Chondrocyte (in vitro differentiated cells): ENCODE measurements around the gene FANCG. TPM values are rescaled to one million over a fixed set of nuclear protein-coding genes. Genes with fewer than 3 reads are reported as not detected.
A peak's percentile ranks its signal among the peaks of the same experiment; 100 is the strongest.

ENCODE experiments used
- DNase-seq: peaks from one replicate; pipeline ENCODE4 v3.0.0; 2021; ENCODE audit warnings: mixed read lengths, low spot score
- H3K27ac Mint-ChIP-seq: one replicate; pipeline ENCODE4 v1.8.0; 2021; ENCODE audit warnings: mild to moderate bottlenecking, moderate library complexity, mixed read lengths; ENCODE audit not compliant: unreplicated experiment
- H3K27me3 Mint-ChIP-seq: 2 replicates; pipeline ENCODE4 v1.8.0; 2021; ENCODE audit warnings: low read depth, mixed read lengths
- H3K36me3 Mint-ChIP-seq: 2 replicates; pipeline ENCODE4 v1.8.0; 2021; ENCODE audit warnings: low read depth, mixed read lengths
- H3K4me1 Mint-ChIP-seq: 2 replicates; pipeline ENCODE4 v1.8.0; 2021; ENCODE audit warnings: low read depth, mild to moderate bottlenecking, mixed read lengths
- H3K4me3 Mint-ChIP-seq: one replicate; pipeline ENCODE4 v1.8.0; 2021; ENCODE audit warnings: mild to moderate bottlenecking, moderate library complexity, mixed read lengths; ENCODE audit not compliant: unreplicated experiment
- H3K9me3 Mint-ChIP-seq: 2 replicates; pipeline ENCODE4 v1.8.0; 2021; ENCODE audit warnings: low read depth, mixed read lengths
- CTCF ChIP-seq: fragments of 200-600 bp; sonication (generic); IDR thresholded peaks from 2 replicates; pipeline ENCODE4 v1.5.0; 2021; ENCODE audit warnings: antibody characterized with exemption, mild to moderate bottlenecking, moderate library complexity
- total RNA-seq: library from RNA; stranded (reverse); gene quantifications from 3 replicates; pipeline ENCODE4 v1.2.1, GENCODE V29; 2021

The FANCG gene
- total RNA-seq, 1 donor from 2014 or later = 14.9 TPM

- DNase-seq = no peak
- Mint-ChIP-seq H3K4me3 (peak overlapping the region; percentile 96), H3K4me1 (peaks cover 27% of the 10 kb centered on the region), H3K36me3 (peaks cover 24% of the 10 kb centered on the region), H3K9me3 (no peaks in the 10 kb centered on the region), H3K27me3 (no peaks in the 10 kb centered on the region), H3K27ac (peak overlapping the region; percentile 99)
- TF ChIP-seq CTCF = no peak
Observed at GRCh38 chr9:35102465-35102768, 22.7 kb upstream of the FANCG start.

- H3K9me3 Mint-ChIP-seq = no peaks in the 10 kb centered on the region
- H3K27ac Mint-ChIP-seq = no peak overlapping the region
- no peak overlapping the region for H3K4me3 Mint-ChIP-seq
- DNase-seq = no peak
- no peak for TF ChIP-seq CTCF
- peaks cover 19% of the 10 kb centered on the region for H3K4me1 Mint-ChIP-seq
- no peaks in the 10 kb centered on the region for H3K27me3 Mint-ChIP-seq
- H3K36me3 Mint-ChIP-seq = peaks cover 12% of the 10 kb centered on the region
Observed at GRCh38 chr9:35097573-35097972, 17.8 kb upstream of the FANCG start.

GRCh38 chr9:35096035-35096849 is 16.5 kb upstream of the FANCG start, which contains the start of gene PIGO:
Gene PIGO, minus strand, starts transcription at chr9:35096591. Its CDS starts 1,026 bp downstream, at chr9:35095565.
- Mint-ChIP-seq H3K27ac (peak within 1 kb of the TSS; percentile 85), H3K36me3 (peaks cover 12% of the 10 kb centered on the region), H3K9me3 (no peaks in the 10 kb centered on the region), H3K4me1 (peaks cover 9% of the 10 kb centered on the region), H3K4me3 (peak within 1 kb of the TSS; percentile 78), H3K27me3 (no peaks in the 10 kb centered on the region)
- peak; percentile 90 for TF ChIP-seq CTCF
- DNase-seq = no peak

GRCh38 chr9:35091536-35091935 is 11.8 kb upstream of the FANCG start:
- no peak for DNase-seq
- no peaks in the 10 kb centered on the region for H3K9me3 Mint-ChIP-seq
- peaks cover 14% of the 10 kb centered on the region for H3K36me3 Mint-ChIP-seq
- peaks cover 7% of the 10 kb centered on the region for H3K4me1 Mint-ChIP-seq
- H3K27me3 Mint-ChIP-seq = no peaks in the 10 kb centered on the region
- H3K27ac Mint-ChIP-seq = no peak overlapping the region
- TF ChIP-seq CTCF = no peak
- H3K4me3 Mint-ChIP-seq = no peak overlapping the region

- H3K27ac Mint-ChIP-seq = no peak overlapping the region
- H3K4me3 Mint-ChIP-seq = no peak overlapping the region
- no peak for TF ChIP-seq CTCF
- H3K36me3 Mint-ChIP-seq = peaks cover 14% of the 10 kb centered on the region
- H3K4me1 Mint-ChIP-seq = peaks cover under 1% of the 10 kb centered on the region
- H3K27me3 Mint-ChIP-seq = no peaks in the 10 kb centered on the region
- DNase-seq = no peak
- no peaks in the 10 kb centered on the region for H3K9me3 Mint-ChIP-seq
Observed at GRCh38 chr9:35089434-35089833, 9.7 kb upstream of the FANCG start.
